Mesenchymal stem cell (in vitro differentiated cells and primary cell): Measurements from ENCODE around the gene MFAP3.
A peak's percentile ranks its signal among the peaks of the same experiment; 100 is the strongest.

Experiments
- DNase-seq: peaks from one replicate; pipeline ENCODE4 v3.0.0-alpha.2; 2013
- H2AFZ ChIP-seq: one replicate; pipeline ENCODE4 v1.6.1; 2013; ENCODE audit warnings: low read depth, mild to moderate bottlenecking, control low read depth, inconsistent platforms, low read length, moderate library complexity
- H2AK5ac ChIP-seq: 2 replicates; pipeline ENCODE4 v1.6.1; 2013; ENCODE audit warnings: low read length, moderate library complexity, mild to moderate bottlenecking, inconsistent platforms; ENCODE audit not compliant: severe bottlenecking
- H2BK120ac ChIP-seq: one replicate; pipeline ENCODE4 v1.6.1; 2013; ENCODE audit warnings: low read depth, mild to moderate bottlenecking, inconsistent platforms, low read length, moderate library complexity
- H2BK12ac ChIP-seq, 2 experiments: one replicate each; pipeline ENCODE4 v1.6.1; 2013; ENCODE audit warnings: inconsistent platforms in 2 of 2, low read length in 2 of 2, mild to moderate bottlenecking in 2 of 2, moderate library complexity in 2 of 2, control low read depth in 1 of 2
- H2BK15ac ChIP-seq: one replicate; pipeline ENCODE4 v1.6.1; 2013; ENCODE audit warnings: mild to moderate bottlenecking, low read depth, inconsistent platforms; ENCODE audit not compliant: poor library complexity, severe bottlenecking
- H2BK5ac ChIP-seq: 2 replicates; pipeline ENCODE4 v1.6.1; 2013; ENCODE audit warnings: low read depth, mild to moderate bottlenecking, low read length, control low read depth, inconsistent platforms; ENCODE audit not compliant: poor library complexity, severe bottlenecking
- H3K14ac ChIP-seq, 2 experiments: one replicate each; pipeline ENCODE4 v1.6.1; 2013; ENCODE audit warnings: inconsistent platforms in 2 of 2, low read length in 2 of 2, control low read depth in 1 of 2, mild to moderate bottlenecking in 1 of 2, moderate library complexity in 1 of 2
- H3K18ac ChIP-seq, 2 experiments: one replicate each; pipeline ENCODE4 v1.6.1; 2013; ENCODE audit warnings: inconsistent platforms in 2 of 2, low read length in 2 of 2, control low read depth in 1 of 2, low read depth in 1 of 2, mild to moderate bottlenecking in 1 of 2
- H3K23ac ChIP-seq, 2 experiments: one replicate each; pipeline ENCODE4 v1.6.1; 2013; ENCODE audit warnings: inconsistent platforms in 2 of 2, low read length in 2 of 2, mild to moderate bottlenecking in 2 of 2, moderate library complexity in 2 of 2, control low read depth in 1 of 2
- H3K27ac ChIP-seq: 2 replicates; pipeline ENCODE4 v1.5.1; 2013; ENCODE audit warnings: mild to moderate bottlenecking, moderate library complexity, low read length, control low read depth, inconsistent platforms; ENCODE audit not compliant: poor library complexity, severe bottlenecking
- H3K27me3 ChIP-seq, 2 experiments: 2 replicates each; pipeline versions ENCODE4 v1.6.1 to v1.7.0; 2013; ENCODE audit warnings: low read length in 2 of 2, mild to moderate bottlenecking in 2 of 2, moderate library complexity in 2 of 2, control low read depth in 1 of 2, inconsistent platforms in 1 of 2; ENCODE audit not compliant: control insufficient read depth in 1 of 2, insufficient read depth in 1 of 2
- H3K36me3 ChIP-seq, 2 experiments: 2 replicates each; pipeline versions ENCODE4 v1.6.1 to v1.7.0; 2013; ENCODE audit warnings: low read length in 2 of 2, control low read depth in 1 of 2, inconsistent platforms in 1 of 2, low read depth in 1 of 2, mild to moderate bottlenecking in 1 of 2; ENCODE audit not compliant: insufficient read depth in 2 of 2, control insufficient read depth in 1 of 2
- H3K4ac ChIP-seq, 2 experiments: one replicate each; pipeline ENCODE4 v1.6.1; 2013; ENCODE audit warnings: inconsistent platforms in 2 of 2, low read length in 2 of 2, mild to moderate bottlenecking in 2 of 2, moderate library complexity in 2 of 2, control low read depth in 1 of 2, low read depth in 1 of 2
- H3K4me1 ChIP-seq: 2 replicates; pipeline ENCODE4 v1.6.1; 2013; ENCODE audit warnings: low read depth, low read length, control low read depth; ENCODE audit not compliant: control insufficient read depth, insufficient read depth
- H3K4me2 ChIP-seq: 2 replicates; pipeline ENCODE4 v1.6.1; 2013; ENCODE audit warnings: low read length, mild to moderate bottlenecking, inconsistent platforms; ENCODE audit not compliant: poor library complexity, severe bottlenecking
- H3K4me3 ChIP-seq, 2 experiments: 2 replicates each; pipeline versions ENCODE4 v1.5.1 to v1.7.0; 2013; ENCODE audit warnings: low read length in 2 of 2, mild to moderate bottlenecking in 2 of 2, control low read depth in 1 of 2, low read depth in 1 of 2; ENCODE audit not compliant: insufficient read depth in 1 of 2
- H3K79me1 ChIP-seq: replicated peaks from 2 replicates; pipeline ENCODE4 v1.6.1; 2013; ENCODE audit warnings: mild to moderate bottlenecking, control low read depth, low read length, inconsistent platforms; ENCODE audit not compliant: poor library complexity, severe bottlenecking
- H3K9ac ChIP-seq: 2 replicates; pipeline ENCODE4 v1.7.0; 2013; ENCODE audit warnings: mild to moderate bottlenecking, low read length, moderate library complexity
- H3K9me3 ChIP-seq: 2 replicates; pipeline ENCODE4 v1.7.0; 2013; ENCODE audit warnings: mild to moderate bottlenecking, low read length; ENCODE audit not compliant: control insufficient read depth
- H4K8ac ChIP-seq: one replicate; pipeline ENCODE4 v1.6.1; 2013; ENCODE audit warnings: inconsistent platforms, mild to moderate bottlenecking, low read length, moderate library complexity
- H4K91ac ChIP-seq: one replicate; pipeline ENCODE4 v1.6.1; 2013; ENCODE audit warnings: mild to moderate bottlenecking, low read length, inconsistent platforms
- WGBS: methylation state at CpG from one replicate; pipeline ENCODE4 v1.1.7; 2013; ENCODE audit warnings: mixed read lengths; 5-methylcytosine and 5-hydroxymethylcytosine counted together

The MFAP3 gene

GRCh38 chr5:153999995-154000394 lies 38.8 kb upstream of the MFAP3 start:
- Histone ChIP-seq H4K91ac (no peak overlapping the region), H3K27ac (no peak overlapping the region), H3K23ac (no peak overlapping the region), H3K36me3 (peaks cover 3 to 56% of the 10 kb centered on the region in 2 experiments), H3K18ac (no peak overlapping the region), H3K14ac (no peak overlapping the region), H3K9ac (no peak overlapping the region), H2AFZ (no peak overlapping the region), H2BK120ac (no peak overlapping the region), H2BK5ac (no peak overlapping the region), H2BK12ac (no peak overlapping the region), H3K79me1 (no peaks in the 10 kb centered on the region), H3K27me3 (no peaks in the 10 kb centered on the region), H3K4me1 (no peaks in the 10 kb centered on the region), H3K9me3 (no peaks in the 10 kb centered on the region), H3K4me3 (no peak overlapping the region), H3K4ac (no peak overlapping the region), H2AK5ac (no peak overlapping the region), H4K8ac (no peak overlapping the region), H2BK15ac (no peak overlapping the region), H3K4me2 (no peak overlapping the region)
- 100% methylated on average over 3 of the region's 3 CpGs for WGBS
- no peak for DNase-seq

GRCh38 chr5:154000703-154001102 lies 38.1 kb upstream of the MFAP3 start:
- Histone ChIP-seq H2AFZ (no peak overlapping the region), H2AK5ac (no peak overlapping the region), H3K4me3 (no peak overlapping the region), H3K27ac (no peak overlapping the region), H3K14ac (no peak overlapping the region), H3K4me1 (no peaks in the 10 kb centered on the region), H2BK120ac (no peak overlapping the region), H3K9me3 (no peaks in the 10 kb centered on the region), H3K18ac (no peak overlapping the region), H3K27me3 (no peaks in the 10 kb centered on the region), H2BK15ac (no peak overlapping the region), H3K79me1 (no peaks in the 10 kb centered on the region), H3K9ac (no peak overlapping the region), H3K4ac (no peak overlapping the region), H3K4me2 (no peak overlapping the region), H4K8ac (no peak overlapping the region), H3K23ac (no peak overlapping the region), H4K91ac (no peak overlapping the region), H2BK12ac (no peak overlapping the region), H3K36me3 (peaks cover 3 to 56% of the 10 kb centered on the region in 2 experiments), H2BK5ac (no peak overlapping the region)
- DNase-seq: no peak

- Histone ChIP-seq H2BK120ac (no peak overlapping the region), H3K4ac (no peak overlapping the region), H3K23ac (no peak overlapping the region), H3K27me3 (no peaks in the 10 kb centered on the region), H2BK12ac (no peak overlapping the region), H3K14ac (no peak overlapping the region), H3K9ac (no peak overlapping the region), H3K4me2 (no peak overlapping the region), H3K79me1 (no peaks in the 10 kb centered on the region), H3K18ac (no peak overlapping the region), H3K4me1 (no peaks in the 10 kb centered on the region), H3K27ac (no peak overlapping the region), H3K9me3 (no peaks in the 10 kb centered on the region), H4K91ac (no peak overlapping the region), H2BK5ac (no peak overlapping the region), H2BK15ac (no peak overlapping the region), H2AK5ac (no peak overlapping the region), H3K4me3 (no peak overlapping the region), H2AFZ (no peak overlapping the region), H3K36me3 (peaks cover 3 to 53% of the 10 kb centered on the region in 2 experiments), H4K8ac (no peak overlapping the region)
- DNase-seq: peak; percentile 16
- WGBS: 93% methylated on average over 2 of the region's 4 CpGs
These were observed 36.7 kb upstream of the MFAP3 start for GRCh38 chr5:154002093-154002492.

DNA sequence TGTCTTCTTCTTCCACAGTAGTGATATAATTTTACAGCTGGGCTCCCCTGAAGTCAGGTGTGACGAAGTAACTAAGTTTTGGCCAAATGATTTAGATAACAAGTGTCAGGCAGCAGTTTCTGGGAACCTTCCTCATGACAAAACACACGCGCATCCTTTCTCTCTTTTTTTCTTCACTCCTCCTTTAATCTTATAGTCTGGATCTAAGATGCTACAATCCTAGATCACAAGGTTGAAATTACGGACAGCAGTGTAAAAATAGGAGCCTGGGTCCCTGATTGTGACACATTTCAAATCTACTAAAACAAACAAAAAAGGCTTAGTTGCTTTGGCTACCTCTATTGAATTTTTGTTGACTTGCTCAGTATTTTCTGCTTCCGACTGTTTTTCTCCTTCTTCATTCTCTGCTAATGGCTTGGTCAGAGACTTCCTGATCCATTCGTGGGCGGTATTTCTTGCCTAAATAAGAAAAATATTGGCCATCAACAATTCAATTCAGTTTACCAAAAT lies 36.2 kb upstream of the MFAP3 start:
- H3K4me1 ChIP-seq: no peaks in the 10 kb centered on the region
- H4K8ac ChIP-seq: no peak overlapping the region
- no peak overlapping the region for H2BK12ac ChIP-seq
- no peak overlapping the region for H3K18ac ChIP-seq
- no peak overlapping the region for H3K4me2 ChIP-seq
- H4K91ac ChIP-seq: no peak overlapping the region
- H3K9ac ChIP-seq: no peak overlapping the region
- no peak overlapping the region for H3K4me3 ChIP-seq
- H2AFZ ChIP-seq: no peak overlapping the region
- no peak overlapping the region for H2BK5ac ChIP-seq
- 89% methylated on average over 7 of the region's 7 CpGs for WGBS
- no peaks in the 10 kb centered on the region for H3K79me1 ChIP-seq
- no peak overlapping the region for H3K27ac ChIP-seq
- no peaks in the 10 kb centered on the region for H3K27me3 ChIP-seq
- no peak for DNase-seq
- H3K23ac ChIP-seq: no peak overlapping the region
- no peak overlapping the region for H2BK15ac ChIP-seq
- H3K4ac ChIP-seq: no peak overlapping the region
- H3K14ac ChIP-seq: no peak overlapping the region
- peaks cover 3 to 48% of the 10 kb centered on the region in 2 experiments for H3K36me3 ChIP-seq
- no peak overlapping the region for H2BK120ac ChIP-seq
- no peak overlapping the region for H2AK5ac ChIP-seq
- no peaks in the 10 kb centered on the region for H3K9me3 ChIP-seq
